ENCODE measurements around the gene HOXD1. TPM values are rescaled to one million over a fixed set of nuclear protein-coding genes. Genes with fewer than 3 reads are reported as not detected.

HOXD1 gene
- total RNA-seq, 4 donors from 2014 or later, result 0.20 TPM; not detected in 3

DNA sequence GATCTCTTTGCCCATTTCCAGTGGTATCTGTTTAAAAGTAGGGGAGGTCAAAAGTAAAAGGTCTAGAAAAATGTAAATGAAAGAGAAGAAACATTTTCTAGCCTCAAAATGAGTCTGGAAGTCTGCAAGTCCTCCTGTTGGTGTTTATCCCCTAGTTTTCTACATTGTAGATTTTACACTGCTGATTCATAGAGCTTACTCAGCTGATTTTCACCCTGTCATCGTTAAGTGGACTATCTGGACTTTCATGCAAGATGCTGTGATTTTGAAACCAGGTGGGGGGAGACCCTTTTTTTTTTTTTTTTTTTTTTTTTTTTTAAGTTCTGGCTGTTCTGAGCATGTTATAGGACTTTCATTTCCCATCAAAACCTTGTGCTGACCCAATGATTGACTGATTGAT is 21.1 kb upstream of the HOXD1 start:
- Histone ChIP-seq H3K9me3 (no peaks in the 10 kb centered on the region), H3K27ac (no peak overlapping the region), H3K36me3 (no peaks in the 10 kb centered on the region), H3K4me3 (no peak overlapping the region), H3K27me3 (peaks cover 27 to 49% (median 39%) of the 10 kb centered on the region in 3 donors), H3K4me1 (no peaks in the 10 kb centered on the region)
- TF ChIP-seq CTCF (IDR thresholded peaks at IDR 0.05 in 4 of 5, conservative IDR thresholded peaks at IDR 0.05 in 1 of 5), result no peak
- TF ChIP-seq POLR2A (IDR thresholded peaks at IDR 0.05), result no peak
- in situ Hi-C loops (cut with MboI; ENCODE audit: low sequenced_read_pairs in 4 of 4), result no loop called here
- intact Hi-C loops (cut with DNase I; ENCODE audit: low total_unique reads), result no loop called here
- no peak for DNase-seq
- no peak for ATAC-seq

DNA sequence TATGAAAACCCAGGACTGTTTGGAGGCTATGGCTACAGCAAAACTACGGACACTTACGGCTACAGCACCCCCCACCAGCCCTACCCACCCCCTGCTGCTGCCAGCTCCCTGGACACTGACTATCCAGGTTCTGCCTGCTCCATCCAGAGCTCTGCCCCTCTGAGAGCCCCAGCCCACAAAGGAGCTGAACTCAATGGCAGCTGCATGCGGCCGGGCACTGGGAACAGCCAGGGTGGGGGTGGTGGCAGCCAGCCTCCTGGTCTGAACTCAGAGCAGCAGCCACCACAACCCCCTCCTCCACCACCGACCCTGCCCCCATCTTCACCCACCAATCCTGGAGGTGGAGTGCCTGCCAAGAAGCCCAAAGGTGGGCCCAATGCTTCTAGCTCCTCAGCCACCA is 19.3 kb upstream of the HOXD1 start:
- no peak overlapping the region for H3K4me3 ChIP-seq
- H3K4me1 ChIP-seq, result no peaks in the 10 kb centered on the region
- H3K27ac ChIP-seq, result no peak overlapping the region
- DNase-seq (no peak), ATAC-seq (no peak)
- in situ Hi-C loops (cut with MboI; ENCODE audit: low sequenced_read_pairs in 4 of 4) (no loop called here), intact Hi-C loops (cut with DNase I; ENCODE audit: low total_unique reads) (no loop called here)
- no peaks in the 10 kb centered on the region for H3K36me3 ChIP-seq
- no peaks in the 10 kb centered on the region for H3K9me3 ChIP-seq
- peaks cover 22 to 39% (median 38%) of the 10 kb centered on the region in 3 donors for H3K27me3 ChIP-seq
- TF ChIP-seq CTCF (IDR thresholded peaks at IDR 0.05 in 4 of 5, conservative IDR thresholded peaks at IDR 0.05 in 1 of 5), result no peak
- no peak for TF ChIP-seq POLR2A (IDR thresholded peaks at IDR 0.05)

DNA sequence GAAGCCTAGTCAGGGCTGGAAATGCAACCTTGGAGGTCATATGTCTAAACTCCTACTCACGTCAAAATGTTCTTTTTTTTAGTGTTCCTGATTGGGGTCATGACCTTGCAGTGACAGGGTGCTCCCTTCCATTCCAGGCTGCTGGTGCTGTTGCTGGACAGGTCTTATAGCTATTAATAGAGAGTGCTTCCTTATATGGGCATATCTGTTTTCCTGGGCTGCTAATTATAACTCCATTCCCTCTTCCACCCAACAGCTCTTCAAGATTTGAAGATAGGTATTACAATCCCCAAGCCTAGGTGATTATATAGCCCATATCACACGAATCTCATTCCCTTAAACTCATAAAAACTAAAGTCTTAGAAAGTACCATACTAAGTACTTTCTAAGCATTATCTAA is 18.8 kb upstream of the HOXD1 start:
- no peak overlapping the region for H3K27ac ChIP-seq
- H3K4me3 ChIP-seq, result no peak overlapping the region
- H3K4me1 ChIP-seq, result no peaks in the 10 kb centered on the region
- peaks cover 20 to 36% (median 33%) of the 10 kb centered on the region in 3 donors for H3K27me3 ChIP-seq
- in situ Hi-C loops (cut with MboI; ENCODE audit: low sequenced_read_pairs in 4 of 4), result no loop called here
- ATAC-seq, result no peak
- no peak for TF ChIP-seq CTCF (IDR thresholded peaks at IDR 0.05 in 4 of 5, conservative IDR thresholded peaks at IDR 0.05 in 1 of 5)
- TF ChIP-seq POLR2A (IDR thresholded peaks at IDR 0.05), result no peak
- no peaks in the 10 kb centered on the region for H3K36me3 ChIP-seq
- intact Hi-C loops (cut with DNase I; ENCODE audit: low total_unique reads), result no loop called here
- H3K9me3 ChIP-seq, result no peaks in the 10 kb centered on the region
- DNase-seq, result no peak

GRCh38 chr2:176170602-176171305 is 17.7 kb upstream of the HOXD1 start:
- H3K27me3 ChIP-seq, result peaks cover 17 to 36% (median 32%) of the 10 kb centered on the region in 3 donors
- DNase-seq (no peak), ATAC-seq (no peak)
- no peak overlapping the region for H3K27ac ChIP-seq
- intact Hi-C loops (cut with DNase I; ENCODE audit: low total_unique reads) (no loop called here), in situ Hi-C loops (cut with MboI; ENCODE audit: low sequenced_read_pairs in 4 of 4) (no loop called here)
- H3K9me3 ChIP-seq, result no peaks in the 10 kb centered on the region
- H3K4me1 ChIP-seq, result no peaks in the 10 kb centered on the region
- no peak overlapping the region for H3K4me3 ChIP-seq
- no peaks in the 10 kb centered on the region for H3K36me3 ChIP-seq
- no peak for TF ChIP-seq CTCF (IDR thresholded peaks at IDR 0.05 in 4 of 5, conservative IDR thresholded peaks at IDR 0.05 in 1 of 5)
- TF ChIP-seq POLR2A (IDR thresholded peaks at IDR 0.05), result no peak

Measured in gastrocnemius medialis (tissue), 4 donors.